Measurements from ENCODE around the gene ZBTB47. TPM values are rescaled to one million over a fixed set of nuclear protein-coding genes. Genes with fewer than 3 reads are reported as not detected.

ZBTB47 gene
- total and polyA plus RNA-seq, 2 donors (not counting 3 experiments of a cell fraction or from before 2014, with no cell fraction given), result 10.6 to 14.5 TPM

GRCh38 chr3:42712344-42712648, 58.8 kb downstream of the ZBTB47 start:
- no TSS peak for BruUV-seq (replicated peaks)
- H2AFZ ChIP-seq (ENCODE audit: low read depth, low read length), result no peak overlapping the region
- FAIRE-seq, result no peak

More at GRCh38 chr3:42712344-42712648, 58.8 kb downstream of the ZBTB47 start:
- Histone ChIP-seq H3K4me2 (ENCODE audit: insufficient read depth, low read length) (no peak overlapping the region), H3K4me3 (replicated peaks in 1 of 3; ENCODE audit: insufficient read depth in 1 of 3, low read depth in 1 of 3, low read length in 3 of 3) (no peak overlapping the region), H3K4me1 (ENCODE audit: control insufficient read depth, extremely low read depth, insufficient read depth, low read length) (no peaks in the 10 kb centered on the region), H3K79me2 (ENCODE audit: control insufficient read depth, insufficient read depth, low read length) (no peaks in the 10 kb centered on the region), H3K9ac (replicated peaks; ENCODE audit: extremely low read depth, insufficient read depth, low read length) (no peak overlapping the region), H3K36me3 (ENCODE audit: control insufficient read depth in 2 of 2, extremely low read depth in 1 of 2, insufficient read depth in 2 of 2, low read length in 2 of 2) (no peaks in the 10 kb centered on the region), H3K9me1 (replicated peaks; ENCODE audit: control insufficient read depth, extremely low read depth, insufficient read depth, low read length) (no peaks in the 10 kb centered on the region), H3K27ac (ENCODE audit: insufficient read depth, low read depth, low read length) (no peak overlapping the region), H3K27me3 (ENCODE audit: control insufficient read depth in 2 of 2, insufficient read depth in 2 of 2, low read length in 2 of 2) (peaks cover 0 to 5% of the 10 kb centered on the region in 2 experiments), H3K9me3 (replicated peaks; ENCODE audit: control insufficient read depth, insufficient read depth, low read length) (no peaks in the 10 kb centered on the region), H4K20me1 (replicated peaks; ENCODE audit: control insufficient read depth, extremely low read depth, insufficient read depth, low read length) (no peaks in the 10 kb centered on the region)
- intact Hi-C loops (cut with micrococcal nuclease) (no loop called here), dilution Hi-C loops (cut with MboI; ENCODE audit: extremely low pct_ligation_motif_present, low sequenced_read_pairs) (no loop called here)
- DNase-seq (ENCODE audit: low read depth, low spot score), result no peak
- POLR2A ChIA-PET, result no interaction called here
- CTCF ChIA-PET, result interaction anchor here (1.8 to 2.2 kb wide), 2 partner anchors 11 to 32 kb away, joined by 7 to 9 read pairs; no protein-coding TSS in a partner anchor
- TF ChIP-seq POLR2A (IDR thresholded peaks at IDR 0.05; ENCODE audit: low read depth, low read length), result no peak
- no peak for TF ChIP-seq CTCF (IDR thresholded peaks at IDR 0.05; ENCODE audit: extremely low read depth in 1 of 2, insufficient read depth in 1 of 2, low read depth in 1 of 2, low read length in 2 of 2)
- TF ChIP-seq POLR2AphosphoS5 (IDR thresholded peaks at IDR 0.05; ENCODE audit: insufficient read depth, low read depth, low read length), result no peak
- TF ChIP-seq FOS (IDR thresholded peaks at IDR 0.05; ENCODE audit: borderline replicate concordance, insufficient read depth, low read length), result no peak
- no peak for TF ChIP-seq EZH2 (IDR thresholded peaks at IDR 0.05; ENCODE audit: borderline replicate concordance, low read depth, low read length, severe bottlenecking)
- TF ChIP-seq, protein P1, sequence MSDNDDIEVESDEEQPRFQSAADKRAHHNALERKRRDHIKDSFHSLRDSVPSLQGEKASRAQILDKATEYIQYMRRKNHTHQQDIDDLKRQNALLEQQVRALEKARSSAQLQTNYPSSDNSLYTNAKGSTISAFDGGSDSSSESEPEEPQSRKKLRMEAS (IDR thresholded peaks at IDR 0.05; ENCODE audit: insufficient read depth, insufficient read length), result no peak
- TF ChIP-seq GATA2 (IDR thresholded peaks at IDR 0.05; ENCODE audit: insufficient read depth, insufficient read length, low read depth, low read length), result no peak
- TF ChIP-seq MYC (IDR thresholded peaks at IDR 0.05; ENCODE audit: low read depth, low read length), result no peak
- no peak for TF ChIP-seq JUN (IDR thresholded peaks at IDR 0.05; ENCODE audit: borderline replicate concordance, insufficient read depth, insufficient read length, low read depth)
